Activated CD4-positive, alpha-beta T cell treated with anti-CD3 and anti-CD28 coated beads for 24 hours (primary cell): ENCODE data around the gene PCGF6.
"Not testable (repeated sequence)": the region's sequence is repeated elsewhere in the genome, so short reads cannot be mapped to it uniquely, and the experiment has no call there.

ENCODE experiments used
- DNase-seq, 2 donors: peaks; one replicate each; pipeline ENCODE4 v3.0.0-alpha.2; 2020; ENCODE audit warnings: low read depth in 2 of 2

PCGF6 gene

DNA sequence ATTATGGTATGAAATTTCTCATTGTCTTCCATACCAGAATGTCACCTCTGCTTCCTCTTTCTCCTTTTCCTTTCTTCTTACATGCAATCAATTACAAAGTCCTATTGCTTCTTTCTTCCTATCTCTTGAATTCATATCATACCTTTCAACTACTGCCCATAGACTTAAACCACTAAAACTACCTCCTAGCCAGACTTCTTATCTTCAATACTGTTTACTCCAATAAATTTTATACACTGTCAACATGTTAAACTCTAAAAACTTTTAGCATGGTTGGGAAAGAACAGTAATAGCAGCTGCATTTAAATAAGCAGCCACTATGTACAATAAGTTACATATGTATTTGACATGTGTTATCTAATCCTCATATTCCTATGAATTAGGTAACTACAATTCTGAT is 34.9 kb downstream of the PCGF6 start:
- no peak for DNase-seq

DNA sequence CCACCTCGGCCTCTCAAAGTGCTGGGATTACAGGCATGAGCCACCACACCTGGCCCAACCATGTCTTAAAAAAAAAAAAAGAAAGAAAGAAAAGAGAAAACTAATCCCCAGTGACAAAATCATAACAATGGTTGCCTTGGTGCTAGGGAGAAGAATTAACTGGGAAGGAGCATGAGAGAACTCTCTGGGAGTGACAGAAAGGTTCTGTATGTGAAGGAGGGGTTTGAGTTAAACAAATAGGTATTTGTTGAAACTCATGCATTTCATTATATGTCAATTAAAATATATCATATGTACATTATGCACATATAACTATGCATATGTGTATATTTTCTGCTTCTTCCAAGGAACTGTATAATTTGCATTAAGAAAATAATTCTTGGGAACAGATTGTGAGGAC is 40.7 kb downstream of the PCGF6 start:
- DNase-seq: no peak

DNA sequence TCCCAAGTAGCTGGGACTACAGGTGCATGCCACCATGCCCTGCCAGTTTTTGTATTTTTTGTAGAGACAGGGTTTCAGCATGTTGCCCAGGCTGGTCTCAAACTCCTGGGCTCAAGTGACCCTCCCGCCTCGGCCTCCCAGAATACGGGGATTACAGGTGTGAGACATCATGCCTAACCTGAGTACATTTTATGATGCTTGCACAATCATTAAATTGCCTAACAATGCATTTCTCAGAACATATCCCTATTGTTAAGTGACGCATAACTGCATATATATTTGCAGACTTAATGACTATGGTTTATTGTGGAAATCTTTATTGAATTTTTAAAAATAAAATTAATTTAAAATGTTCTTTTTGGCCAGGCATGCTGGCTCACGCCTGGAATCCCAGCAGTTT is 43.3 kb downstream of the PCGF6 start:
- no peak for DNase-seq

DNA sequence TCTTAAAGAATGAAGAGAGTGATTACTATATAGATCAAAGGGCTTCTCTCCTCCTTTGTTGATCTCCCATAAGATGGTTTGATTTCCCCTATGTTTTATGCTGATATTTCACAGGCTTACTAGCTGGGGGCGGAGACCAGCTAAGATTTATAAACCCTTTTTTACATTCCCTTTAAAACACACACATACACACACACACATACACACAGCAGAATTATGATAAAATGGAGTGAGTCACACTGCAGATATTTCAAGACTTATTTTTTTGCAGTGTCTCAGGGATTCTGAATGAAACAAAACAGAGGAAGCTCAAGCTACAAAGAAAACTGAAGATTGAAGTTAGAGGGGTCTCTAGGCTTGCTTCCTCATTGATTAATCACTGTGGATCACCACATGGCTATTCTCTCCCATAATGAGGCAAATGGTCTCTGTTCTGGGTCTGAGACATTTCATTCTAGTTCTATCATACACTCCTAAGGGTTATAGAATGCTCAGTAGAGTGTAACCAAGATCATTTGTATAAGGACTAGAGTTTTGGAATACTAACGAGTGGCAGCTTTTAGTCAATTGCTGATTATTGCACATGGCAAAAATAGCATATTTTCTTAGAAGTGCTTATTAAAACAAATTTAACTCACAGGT is 55.4 kb downstream of the PCGF6 start:
- no peak for DNase-seq

DNA sequence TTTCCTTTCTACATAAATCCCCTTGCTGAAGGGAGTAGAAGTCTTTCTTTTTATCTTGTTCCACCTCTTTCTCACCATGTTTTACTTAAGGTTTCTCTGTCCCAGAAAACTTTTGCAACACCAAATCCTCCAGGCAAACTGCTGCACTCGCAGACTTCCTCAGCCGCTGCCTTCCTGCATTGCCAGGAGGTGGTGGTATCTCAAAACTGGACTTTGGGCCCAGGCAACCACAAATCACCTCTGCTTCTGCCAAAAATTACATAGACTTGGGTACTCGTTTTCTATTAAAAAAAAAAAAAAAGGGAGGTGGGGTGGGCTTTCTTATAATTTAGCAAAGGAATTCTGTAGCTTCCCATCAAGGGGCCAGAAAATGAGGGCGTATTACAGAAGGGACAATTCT is 59.4 kb downstream of the PCGF6 start:
- DNase-seq: no peak

DNA sequence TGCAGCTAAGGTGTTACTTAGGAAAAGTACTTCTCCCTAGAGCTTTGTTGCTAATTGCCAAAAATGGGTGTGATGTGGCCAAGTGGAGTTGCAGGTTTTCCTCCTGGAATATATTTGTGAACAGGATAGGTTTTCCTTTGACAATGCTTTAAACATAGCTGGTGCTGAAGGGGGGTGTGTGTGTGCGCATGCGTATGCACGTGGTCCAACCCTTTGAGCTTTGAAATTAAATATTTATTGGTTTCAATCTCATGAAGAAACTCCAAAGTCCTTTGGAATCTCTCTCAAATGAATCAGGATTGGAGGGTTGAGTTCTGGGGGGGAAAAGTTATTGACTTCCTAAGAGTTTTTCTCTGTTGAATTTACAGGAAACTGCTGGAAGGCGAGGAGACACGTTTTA is 62.9 kb downstream of the PCGF6 start:
- DNase-seq: no peak

DNA sequence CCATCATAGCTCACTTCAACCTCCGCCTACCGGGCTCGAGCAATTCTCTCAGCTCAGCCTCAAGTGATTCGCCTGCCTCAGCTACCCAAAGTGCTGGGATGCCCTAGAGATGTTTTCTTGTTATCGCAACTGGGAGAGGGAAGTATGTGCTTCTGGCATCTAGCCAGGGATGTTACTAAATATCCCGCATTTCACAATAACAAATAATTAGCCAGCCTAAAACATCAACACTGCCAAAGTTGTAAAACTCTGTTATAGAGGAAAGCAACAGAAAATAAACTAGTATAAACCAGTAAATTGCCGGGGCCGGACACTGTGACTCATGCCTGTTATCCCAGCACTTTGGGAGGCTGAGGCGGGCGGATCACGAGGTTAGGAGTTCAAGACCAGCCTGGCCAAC is 66.8 kb downstream of the PCGF6 start:
- DNase-seq: no peak

DNA sequence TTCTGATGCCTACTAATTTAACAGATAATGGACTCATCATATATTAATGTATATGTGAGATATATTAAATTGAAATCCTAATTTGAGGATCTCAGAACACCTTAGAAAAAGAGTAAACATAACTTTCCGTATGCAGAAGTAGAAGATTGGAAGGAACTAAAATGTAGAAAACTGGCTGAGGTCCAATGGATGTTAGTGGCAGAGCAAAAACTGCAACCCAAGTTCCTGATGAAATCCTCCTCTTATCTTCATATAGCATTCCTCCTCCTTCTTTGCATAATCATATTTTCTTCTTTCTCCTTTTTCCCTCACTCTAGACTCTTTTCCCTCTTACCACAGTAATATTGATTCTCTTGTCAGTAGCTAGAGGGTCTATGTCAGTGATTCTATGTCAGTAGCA is 68.0 kb downstream of the PCGF6 start:
- DNase-seq: no peak

DNA sequence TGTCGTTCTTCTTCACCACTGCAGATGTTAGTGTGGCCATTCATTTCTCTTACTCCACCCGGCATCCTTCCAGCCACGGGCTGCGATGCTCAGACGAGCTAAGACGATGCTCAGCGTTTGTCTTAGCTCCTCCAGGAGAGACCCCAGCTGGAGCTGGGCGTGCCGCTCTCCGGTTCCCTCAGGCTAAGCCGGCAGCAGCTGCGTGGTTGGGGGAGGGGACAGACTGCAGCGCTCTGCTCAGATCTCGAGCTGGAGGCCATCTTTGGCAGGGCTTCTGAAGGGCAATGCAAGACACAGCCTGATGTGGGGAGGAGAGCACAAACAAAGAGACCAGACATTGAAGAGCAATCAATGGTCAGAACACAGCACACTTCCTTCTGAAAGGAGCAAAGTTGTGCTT is 69.2 kb downstream of the PCGF6 start:
- no peak for DNase-seq

DNA sequence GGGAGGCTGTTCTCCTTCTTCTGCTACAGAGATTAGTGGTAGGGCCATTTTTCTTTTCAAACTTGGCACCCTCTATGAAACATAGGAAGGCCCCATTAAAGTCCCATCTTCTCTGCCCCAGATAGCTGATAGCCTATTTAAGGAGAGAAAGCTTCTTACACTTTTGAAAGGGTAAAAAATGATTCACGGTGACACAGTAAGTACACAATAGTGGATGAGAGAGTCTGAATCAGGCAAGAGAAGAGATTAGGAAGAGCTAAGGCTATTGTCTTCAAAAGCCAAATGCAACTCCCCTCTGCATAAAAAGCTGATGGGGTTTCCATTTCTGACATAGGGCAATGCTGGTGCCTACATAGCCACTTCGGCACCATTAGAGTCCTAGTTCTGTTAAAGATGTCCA is 70.4 kb downstream of the PCGF6 start:
- no peak for DNase-seq

DNA sequence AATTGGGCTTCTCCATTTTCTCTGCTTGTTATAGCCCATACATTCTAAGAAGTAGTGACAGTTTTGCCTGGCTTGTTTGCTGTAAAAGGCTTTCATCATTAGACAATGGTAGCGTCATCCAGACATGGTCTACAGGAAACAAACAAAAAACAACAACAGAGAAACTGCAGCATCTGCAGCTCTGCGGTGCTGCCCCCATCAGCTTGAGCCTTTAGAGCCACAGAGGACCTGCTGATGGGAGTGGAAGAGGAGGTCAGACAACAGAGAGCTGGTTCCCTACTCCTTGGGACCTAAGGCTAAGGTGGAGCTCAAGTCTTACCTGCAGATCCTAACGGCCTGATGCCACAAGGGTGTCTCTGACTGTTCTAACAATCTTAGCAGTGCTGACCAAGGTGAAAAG is 70.9 kb downstream of the PCGF6 start:
- DNase-seq: no peak

DNA sequence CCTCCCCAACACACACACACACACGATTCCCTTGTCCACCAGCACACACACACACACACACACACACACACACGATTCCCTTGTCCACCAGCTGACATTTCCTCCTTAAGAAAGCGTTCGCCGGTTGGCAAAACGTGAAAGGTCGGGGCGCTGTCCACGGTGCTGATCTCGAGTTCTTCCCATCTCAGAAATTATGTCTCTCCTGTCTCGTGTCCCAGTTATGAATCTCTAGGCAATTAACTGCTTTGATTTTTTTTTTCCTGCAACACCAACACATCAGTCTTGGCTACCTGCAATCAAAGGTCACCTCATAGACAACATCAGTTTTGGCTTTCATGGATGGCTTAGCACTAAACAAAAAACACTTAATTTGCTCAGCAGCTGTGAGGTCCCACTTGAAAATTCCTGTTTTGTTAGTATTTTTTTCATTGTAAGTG is 72.1 kb downstream of the PCGF6 start:
- DNase-seq: peak; percentile 21 to 46

DNA sequence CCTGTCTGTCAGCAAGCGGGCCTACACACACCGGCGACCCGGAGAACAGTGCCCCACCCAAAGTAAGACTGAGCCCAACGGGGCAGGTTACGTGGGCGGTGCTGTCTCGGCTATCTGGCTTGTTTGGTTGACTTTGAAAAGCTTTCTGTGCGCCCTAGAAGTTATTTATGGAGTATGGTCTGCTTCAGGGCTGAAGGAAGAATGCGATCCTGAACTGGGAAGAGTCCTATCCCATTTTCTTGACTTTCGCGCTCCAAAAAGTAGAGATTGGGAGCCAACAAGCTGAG is 72.5 kb downstream of the PCGF6 start:
- DNase-seq: no peak

DNA sequence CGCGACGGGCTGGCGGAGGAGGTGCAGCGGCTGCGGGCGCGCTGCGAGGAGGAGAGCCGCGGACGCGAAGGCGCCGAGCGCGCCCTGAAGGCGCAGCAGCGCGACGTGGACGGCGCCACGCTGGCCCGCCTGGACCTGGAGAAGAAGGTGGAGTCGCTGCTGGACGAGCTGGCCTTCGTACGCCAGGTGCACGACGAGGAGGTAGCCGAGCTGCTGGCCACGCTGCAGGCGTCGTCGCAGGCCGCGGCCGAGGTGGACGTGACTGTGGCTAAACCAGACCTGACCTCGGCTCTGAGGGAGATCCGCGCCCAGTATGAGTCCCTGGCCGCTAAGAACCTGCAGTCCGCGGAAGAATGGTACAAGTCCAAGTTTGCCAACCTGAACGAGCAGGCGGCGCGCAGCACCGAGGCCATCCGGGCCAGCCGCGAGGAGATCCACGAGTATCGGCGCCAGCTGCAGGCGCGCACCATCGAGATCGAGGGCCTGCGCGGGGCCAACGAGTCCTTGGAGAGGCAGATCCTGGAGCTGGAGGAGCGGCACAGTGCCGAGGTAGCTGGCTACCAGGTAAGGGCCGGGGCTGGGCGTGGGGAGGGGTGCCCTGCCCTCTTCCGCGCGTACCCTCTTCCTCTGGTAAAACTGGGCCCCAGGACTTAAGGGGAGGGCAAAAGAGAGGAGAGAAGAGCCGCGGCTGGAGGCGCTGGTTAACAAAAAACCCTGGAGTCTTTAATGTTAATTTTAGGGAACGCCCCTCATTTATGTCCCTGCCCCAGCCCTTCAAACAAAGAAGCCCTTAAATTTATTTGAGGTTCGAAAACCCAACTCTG is 73.0 kb downstream of the PCGF6 start:
- DNase-seq: no peak

DNA sequence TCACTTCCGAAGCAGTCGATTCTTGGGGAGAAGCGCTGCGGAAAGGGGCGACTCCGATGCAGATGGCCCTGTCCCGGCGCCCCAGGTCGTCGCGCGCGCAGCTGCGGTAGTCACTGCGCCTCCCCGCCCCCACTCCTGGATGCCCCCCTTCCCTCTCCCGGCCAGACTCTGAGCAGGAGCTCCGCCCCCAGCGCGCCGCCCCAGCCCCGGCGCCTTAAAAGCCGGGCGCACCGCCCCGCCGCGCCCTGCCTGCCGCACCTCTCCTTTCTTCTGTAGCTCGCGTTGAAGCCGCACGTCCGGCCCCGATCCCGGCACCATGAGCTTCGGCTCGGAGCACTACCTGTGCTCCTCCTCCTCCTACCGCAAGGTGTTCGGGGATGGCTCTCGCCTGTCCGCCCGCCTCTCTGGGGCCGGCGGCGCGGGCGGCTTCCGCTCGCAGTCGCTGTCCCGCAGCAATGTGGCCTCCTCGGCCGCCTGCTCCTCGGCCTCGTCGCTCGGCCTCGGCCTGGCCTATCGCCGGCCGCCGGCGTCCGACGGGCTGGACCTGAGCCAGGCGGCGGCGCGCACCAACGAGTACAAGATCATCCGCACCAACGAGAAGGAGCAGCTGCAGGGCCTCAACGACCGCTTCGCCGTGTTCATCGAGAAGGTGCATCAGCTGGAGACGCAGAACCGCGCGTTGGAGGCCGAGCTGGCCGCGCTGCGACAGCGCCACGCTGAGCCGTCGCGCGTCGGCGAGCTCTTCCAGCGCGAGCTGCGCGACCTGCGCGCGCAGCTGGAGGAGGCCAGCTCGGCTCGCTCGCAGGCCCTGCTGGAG is 73.8 kb downstream of the PCGF6 start, which contains the start of gene INA:
Gene INA (plus strand): TSS at position 243 of the 817 bp plus-strand sequence. CDS start 74 bp downstream, at position 317.
- DNase-seq: peak in 1 of 2 donors; percentile 18

DNA sequence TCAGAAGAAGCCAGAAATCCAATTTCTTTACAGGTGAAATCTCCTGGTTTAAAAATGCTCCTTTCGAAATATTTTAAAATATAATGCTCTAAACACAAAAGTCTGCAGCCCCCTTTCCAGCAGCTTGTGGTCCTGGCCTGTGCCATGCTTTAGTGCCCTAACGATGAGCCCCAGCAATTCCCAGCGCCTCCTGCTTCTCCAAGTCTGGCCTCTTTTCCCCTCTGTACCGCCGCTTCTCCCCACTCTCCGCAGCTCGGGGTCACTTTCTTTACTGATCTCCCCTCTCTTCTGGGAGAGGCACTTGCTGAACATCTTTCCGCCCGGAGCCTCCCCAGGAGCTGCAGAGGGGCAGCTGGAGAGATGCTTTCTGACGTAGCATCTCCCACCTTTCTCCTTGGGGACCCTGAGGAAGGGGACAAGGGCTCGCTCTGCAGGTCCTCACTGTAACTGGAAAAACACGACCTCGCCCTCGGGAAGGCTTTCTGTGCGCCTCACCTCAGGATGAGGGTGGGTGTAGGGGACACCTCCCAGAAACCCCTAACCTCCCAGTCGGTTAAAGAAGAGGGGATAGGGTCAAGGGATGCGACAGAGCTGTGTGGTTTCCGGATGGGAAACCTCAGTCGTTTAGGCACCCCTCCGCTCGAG is 74.6 kb downstream of the PCGF6 start:
- DNase-seq: no peak

DNA sequence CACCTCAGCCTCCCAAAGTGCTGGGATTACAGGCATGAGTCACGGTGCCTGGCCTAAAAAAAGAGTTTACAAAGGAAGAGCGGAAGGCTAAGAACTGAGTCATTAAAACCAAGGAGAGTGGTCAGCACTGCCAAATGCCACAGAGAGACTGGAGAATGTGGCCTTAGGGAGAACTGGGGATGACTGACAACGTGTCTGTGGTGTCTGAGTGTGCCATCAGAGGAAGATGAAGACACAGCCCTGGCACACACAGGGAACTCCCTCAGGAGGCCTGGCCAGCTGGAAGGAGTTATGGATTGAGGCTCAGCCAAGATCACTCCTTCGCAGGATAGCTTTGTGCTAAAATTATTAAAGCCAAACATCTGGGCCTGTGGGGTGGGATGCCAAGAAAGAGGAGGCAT is 77.9 kb downstream of the PCGF6 start:
- no peak for DNase-seq

DNA sequence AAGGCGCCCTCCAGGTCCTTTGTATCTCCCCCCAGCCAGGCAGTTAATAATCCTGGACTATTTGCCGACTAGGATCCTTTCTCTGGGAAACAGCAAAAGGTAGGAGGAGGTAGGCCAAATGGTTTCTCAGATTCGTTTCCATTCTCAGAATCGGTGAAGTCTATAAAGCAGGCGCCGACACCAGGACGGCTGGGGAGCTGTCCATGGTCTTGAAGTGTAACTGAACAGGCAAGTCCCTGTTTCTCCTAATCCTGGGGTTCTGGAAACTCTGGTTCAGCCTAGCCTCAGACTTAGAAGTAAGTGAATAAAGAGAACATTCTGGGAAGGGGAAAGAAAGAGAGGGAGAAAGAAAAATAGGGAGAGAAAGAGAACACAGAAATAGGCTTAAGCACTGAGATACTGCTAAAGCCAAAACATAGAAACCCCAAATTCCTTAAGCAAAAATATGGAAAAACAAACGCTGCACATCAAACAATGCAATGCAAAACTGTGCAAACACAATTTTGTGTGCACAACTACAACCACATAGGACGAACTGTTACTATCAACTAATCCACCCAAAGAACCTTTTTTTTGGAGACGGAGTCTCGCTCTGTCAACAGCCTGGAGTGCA is 85.1 kb downstream of the PCGF6 start:
- no peak for DNase-seq

DNA sequence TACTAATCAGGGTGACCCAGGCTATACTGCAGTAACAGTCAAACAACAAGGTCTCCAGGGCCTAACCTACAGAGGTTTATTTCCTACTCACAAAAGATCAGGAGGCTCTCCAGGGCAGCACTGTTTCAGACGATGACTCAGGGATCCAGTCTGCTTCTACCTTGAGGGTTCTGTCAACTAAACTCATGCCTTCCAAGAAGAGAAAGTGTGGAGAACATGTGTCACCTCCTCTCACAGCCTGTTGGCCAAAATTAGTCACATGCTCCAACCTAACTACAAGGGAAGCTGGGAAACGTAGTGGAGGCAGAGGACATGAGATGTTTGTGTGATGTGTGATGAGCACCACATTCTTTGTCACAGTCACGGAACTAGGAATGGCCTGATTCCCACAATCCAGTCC is 88.7 kb downstream of the PCGF6 start:
- no peak for DNase-seq

DNA sequence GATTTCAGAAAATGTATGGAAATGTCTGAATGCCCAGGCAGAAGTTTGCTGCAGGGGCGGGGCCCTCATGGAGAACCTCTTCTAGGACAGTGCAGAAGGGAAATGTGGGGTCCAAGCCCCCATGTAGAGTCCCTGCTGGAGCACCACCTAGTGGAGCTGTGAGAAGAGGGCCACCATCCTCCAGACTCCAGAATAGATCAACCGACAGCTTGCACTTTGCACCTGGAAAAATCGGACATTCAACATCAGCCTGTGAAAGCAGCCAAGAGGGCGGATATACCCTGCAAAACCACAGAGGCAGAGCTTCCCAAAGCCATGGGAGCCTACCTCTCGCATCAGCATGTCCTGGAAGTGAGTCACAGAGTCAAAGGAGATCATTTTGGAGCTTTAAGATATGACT is 91.0 kb downstream of the PCGF6 start:
- DNase-seq: no peak

DNA sequence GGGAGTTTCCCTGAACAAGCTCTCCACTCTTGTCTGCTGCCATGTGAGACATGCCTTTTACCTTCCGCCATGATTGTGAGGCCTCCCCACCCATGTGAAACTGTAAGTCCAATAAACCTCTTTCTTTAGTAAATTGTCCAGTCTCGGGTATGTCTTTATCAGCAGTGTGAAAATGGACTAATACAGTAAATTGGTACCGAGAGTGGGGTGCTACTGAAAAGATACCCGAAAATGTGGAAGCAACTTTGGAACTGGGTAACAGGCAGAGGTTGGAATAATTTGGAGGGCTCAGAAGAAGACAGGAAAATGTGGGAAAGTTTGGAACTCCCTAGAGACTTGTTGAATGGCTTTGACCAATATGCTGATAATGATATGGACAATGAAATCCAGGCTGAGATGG is 92.0 kb downstream of the PCGF6 start:
- not testable (repeated sequence) for DNase-seq

DNA sequence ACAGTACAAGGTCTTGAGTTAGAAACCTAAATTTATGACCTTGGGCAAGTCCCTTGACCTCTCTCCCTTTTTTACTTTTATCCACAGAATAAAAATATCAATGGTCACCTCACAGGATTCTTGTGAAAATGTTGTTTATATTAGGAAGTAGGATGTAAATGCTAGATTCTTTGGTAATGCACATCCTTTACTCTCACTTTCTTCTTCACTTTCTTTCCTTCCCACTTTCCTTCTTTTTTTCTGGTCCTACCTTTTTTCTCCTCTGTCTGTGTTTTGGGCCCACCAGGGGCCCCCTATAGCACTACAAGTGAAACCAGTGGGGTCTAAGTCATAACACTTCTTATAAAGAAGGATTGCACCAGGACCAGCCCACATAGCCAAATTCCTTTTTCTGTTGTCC is 93.1 kb downstream of the PCGF6 start:
- DNase-seq: no peak
